Measurements from ENCODE around the gene TRIOBP. TPM values are rescaled to one million over a fixed set of nuclear protein-coding genes. Genes with fewer than 3 reads are reported as not detected.

The TRIOBP gene
- total and polyA plus RNA-seq, 2 donors (not counting 1 experiment from before 2014, with no cell fraction given), result 32.9 to 131 TPM

GRCh38 chr22:37647928-37648327 is 48.9 kb upstream of the TRIOBP start:
- Histone ChIP-seq H3K4me2 (ENCODE audit: extremely low read depth, insufficient read depth, low read length) (no peak overlapping the region), H3K36me3 (ENCODE audit: control insufficient read depth, insufficient read depth, low read length) (peaks cover 4% of the 10 kb centered on the region), H3K4me3 (replicated peaks in 1 of 4; ENCODE audit: control extremely low read depth in 1 of 4, insufficient read depth in 1 of 4, low read depth in 3 of 4, low read length in 4 of 4) (no peak overlapping the region), H3K9me3 (ENCODE audit: control insufficient read depth, insufficient read depth, low read depth, low read length) (no peaks in the 10 kb centered on the region), H3K79me2 (ENCODE audit: control insufficient read depth, insufficient read depth, low read length) (no peaks in the 10 kb centered on the region), H2AFZ (ENCODE audit: low read length) (no peak overlapping the region), H3K27ac (ENCODE audit: insufficient read depth, low read length) (no peak overlapping the region), H3K9ac (ENCODE audit: insufficient read depth, low read length) (no peak overlapping the region), H4K20me1 (ENCODE audit: control insufficient read depth, extremely low read depth, insufficient read depth, low read length) (no peaks in the 10 kb centered on the region), H3K27me3 (ENCODE audit: control insufficient read depth, insufficient read depth, low read length) (no peaks in the 10 kb centered on the region), H3K4me1 (ENCODE audit: control insufficient read depth, extremely low read depth, insufficient read depth, low read length) (no peaks in the 10 kb centered on the region)
- peak in 1 of 2 donors; percentile 80 for DNase-seq (ENCODE audit: low read depth in 2 of 2)
- TF ChIP-seq CTCF (conservative IDR thresholded peaks at IDR 0.05 in 1 of 2, IDR thresholded peaks at IDR 0.05 in 1 of 2; ENCODE audit: low read depth in 1 of 2, low read length in 2 of 2) (no peak), EZH2 (IDR thresholded peaks at IDR 0.05; ENCODE audit: low read length, missing control alignments) (no peak)

- Histone ChIP-seq H3K9me3 (ENCODE audit: control insufficient read depth, insufficient read depth, low read depth, low read length) (no peaks in the 10 kb centered on the region), H3K4me1 (ENCODE audit: control insufficient read depth, extremely low read depth, insufficient read depth, low read length) (no peaks in the 10 kb centered on the region), H3K4me2 (ENCODE audit: extremely low read depth, insufficient read depth, low read length) (no peak overlapping the region), H3K27ac (ENCODE audit: insufficient read depth, low read length) (no peak overlapping the region), H3K36me3 (ENCODE audit: control insufficient read depth, insufficient read depth, low read length) (peaks cover 4% of the 10 kb centered on the region), H2AFZ (ENCODE audit: low read length) (no peak overlapping the region), H3K4me3 (replicated peaks in 1 of 4; ENCODE audit: control extremely low read depth in 1 of 4, insufficient read depth in 1 of 4, low read depth in 3 of 4, low read length in 4 of 4) (no peak overlapping the region), H3K79me2 (ENCODE audit: control insufficient read depth, insufficient read depth, low read length) (no peaks in the 10 kb centered on the region), H3K9ac (ENCODE audit: insufficient read depth, low read length) (no peak overlapping the region), H3K27me3 (ENCODE audit: control insufficient read depth, insufficient read depth, low read length) (no peaks in the 10 kb centered on the region), H4K20me1 (ENCODE audit: control insufficient read depth, extremely low read depth, insufficient read depth, low read length) (no peaks in the 10 kb centered on the region)
- TF ChIP-seq CTCF (conservative IDR thresholded peaks at IDR 0.05 in 1 of 2, IDR thresholded peaks at IDR 0.05 in 1 of 2; ENCODE audit: low read depth in 1 of 2, low read length in 2 of 2), result no peak
- no peak for TF ChIP-seq EZH2 (IDR thresholded peaks at IDR 0.05; ENCODE audit: low read length, missing control alignments)
- no peak for DNase-seq (ENCODE audit: low read depth in 2 of 2)
These were observed 46.2 kb upstream of the TRIOBP start for GRCh38 chr22:37650463-37651136.

GRCh38 chr22:37654563-37655251 is 42.1 kb upstream of the TRIOBP start:
- no peak for DNase-seq (ENCODE audit: low read depth in 2 of 2)
- no peak for TF ChIP-seq CTCF (conservative IDR thresholded peaks at IDR 0.05 in 1 of 2, IDR thresholded peaks at IDR 0.05 in 1 of 2; ENCODE audit: low read depth in 1 of 2, low read length in 2 of 2)
- no peak for TF ChIP-seq EZH2 (IDR thresholded peaks at IDR 0.05; ENCODE audit: low read length, missing control alignments)
- H3K27me3 ChIP-seq (ENCODE audit: control insufficient read depth, insufficient read depth, low read length), result no peaks in the 10 kb centered on the region
- H3K27ac ChIP-seq (ENCODE audit: insufficient read depth, low read length), result no peak overlapping the region
- no peak overlapping the region for H3K4me2 ChIP-seq (ENCODE audit: extremely low read depth, insufficient read depth, low read length)
- H3K79me2 ChIP-seq (ENCODE audit: control insufficient read depth, insufficient read depth, low read length), result peaks cover 7% of the 10 kb centered on the region
- H3K9me3 ChIP-seq (ENCODE audit: control insufficient read depth, insufficient read depth, low read depth, low read length), result no peaks in the 10 kb centered on the region
- peaks cover 4% of the 10 kb centered on the region for H3K36me3 ChIP-seq (ENCODE audit: control insufficient read depth, insufficient read depth, low read length)
- H2AFZ ChIP-seq (ENCODE audit: low read length), result no peak overlapping the region
- no peaks in the 10 kb centered on the region for H4K20me1 ChIP-seq (ENCODE audit: control insufficient read depth, extremely low read depth, insufficient read depth, low read length)
- peaks cover 9% of the 10 kb centered on the region for H3K4me1 ChIP-seq (ENCODE audit: control insufficient read depth, extremely low read depth, insufficient read depth, low read length)
- H3K4me3 ChIP-seq (replicated peaks in 1 of 4; ENCODE audit: control extremely low read depth in 1 of 4, insufficient read depth in 1 of 4, low read depth in 3 of 4, low read length in 4 of 4), result no peak overlapping the region
- H3K9ac ChIP-seq (ENCODE audit: insufficient read depth, low read length), result no peak overlapping the region
